ENCODE measurements around the gene MCCC2.

DNA sequence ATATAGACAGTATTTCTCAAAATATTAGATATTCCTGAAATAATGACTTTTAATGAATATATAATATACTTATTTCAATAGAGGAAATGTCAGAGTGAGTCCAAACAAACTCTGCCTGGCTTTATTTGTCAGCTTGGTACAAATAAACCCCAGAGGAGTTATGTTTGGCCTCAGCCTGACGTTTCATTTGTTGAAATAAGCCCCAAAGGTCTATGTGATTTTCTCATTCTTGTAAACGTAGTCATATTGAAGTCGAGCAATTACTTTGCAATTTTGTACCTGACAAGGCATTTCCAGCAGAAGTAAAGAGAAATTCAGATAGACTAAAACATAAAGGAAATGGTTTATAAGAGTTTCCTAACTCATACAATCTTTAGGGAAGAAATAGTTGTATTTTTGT lies 57.9 kb downstream of the MCCC2 start:
- TF ChIP-seq, protein P1, sequence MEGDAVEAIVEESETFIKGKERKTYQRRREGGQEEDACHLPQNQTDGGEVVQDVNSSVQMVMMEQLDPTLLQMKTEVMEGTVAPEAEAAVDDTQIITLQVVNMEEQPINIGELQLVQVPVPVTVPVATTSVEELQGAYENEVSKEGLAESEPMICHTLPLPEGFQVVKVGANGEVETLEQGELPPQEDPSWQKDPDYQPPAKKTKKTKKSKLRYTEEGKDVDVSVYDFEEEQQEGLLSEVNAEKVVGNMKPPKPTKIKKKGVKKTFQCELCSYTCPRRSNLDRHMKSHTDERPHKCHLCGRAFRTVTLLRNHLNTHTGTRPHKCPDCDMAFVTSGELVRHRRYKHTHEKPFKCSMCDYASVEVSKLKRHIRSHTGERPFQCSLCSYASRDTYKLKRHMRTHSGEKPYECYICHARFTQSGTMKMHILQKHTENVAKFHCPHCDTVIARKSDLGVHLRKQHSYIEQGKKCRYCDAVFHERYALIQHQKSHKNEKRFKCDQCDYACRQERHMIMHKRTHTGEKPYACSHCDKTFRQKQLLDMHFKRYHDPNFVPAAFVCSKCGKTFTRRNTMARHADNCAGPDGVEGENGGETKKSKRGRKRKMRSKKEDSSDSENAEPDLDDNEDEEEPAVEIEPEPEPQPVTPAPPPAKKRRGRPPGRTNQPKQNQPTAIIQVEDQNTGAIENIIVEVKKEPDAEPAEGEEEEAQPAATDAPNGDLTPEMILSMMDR (IDR thresholded peaks at IDR 0.05) = no peak
- no peak for TF ChIP-seq POLR2A (IDR thresholded peaks at IDR 0.05)
